DMS114 treated with DMSO at 0.1 percent for 48 hours (cell line): Measurements from ENCODE around the gene AGPAT1.

Experiments used
- DNase-seq: peaks from one replicate; lab custom pipeline; 2025; ENCODE audit not compliant: unreplicated experiment; lab: John Stamatoyannopoulos, UW

Gene AGPAT1

GRCh38 chr6:32126880-32127279 is 49.0 kb downstream of the AGPAT1 start:
- DNase-seq: no peak

GRCh38 chr6:32123681-32124080 is 52.2 kb downstream of the AGPAT1 start:
- no peak for DNase-seq

GRCh38 chr6:32120573-32121059 is 55.3 kb downstream of the AGPAT1 start:
- DNase-seq: no peak

GRCh38 chr6:32118782-32119628 is 56.9 kb downstream of the AGPAT1 start:
- DNase-seq: peak; percentile 82
